GM11168 (cell line): ENCODE measurements around the gene LRWD1.
"Not testable (repeated sequence)": the region's sequence is repeated elsewhere in the genome, so short reads cannot be mapped to it uniquely, and the experiment has no call there.

Source experiments
- in situ Hi-C: fragments of 300-500 bp; cut with MboI; formaldehyde crosslinking; loops from one replicate; pipeline ENCODE4 v1.12.0; 2022; ENCODE audit warnings: low sequenced_read_pairs; ENCODE audit not compliant: unreplicated experiment

Gene LRWD1

DNA sequence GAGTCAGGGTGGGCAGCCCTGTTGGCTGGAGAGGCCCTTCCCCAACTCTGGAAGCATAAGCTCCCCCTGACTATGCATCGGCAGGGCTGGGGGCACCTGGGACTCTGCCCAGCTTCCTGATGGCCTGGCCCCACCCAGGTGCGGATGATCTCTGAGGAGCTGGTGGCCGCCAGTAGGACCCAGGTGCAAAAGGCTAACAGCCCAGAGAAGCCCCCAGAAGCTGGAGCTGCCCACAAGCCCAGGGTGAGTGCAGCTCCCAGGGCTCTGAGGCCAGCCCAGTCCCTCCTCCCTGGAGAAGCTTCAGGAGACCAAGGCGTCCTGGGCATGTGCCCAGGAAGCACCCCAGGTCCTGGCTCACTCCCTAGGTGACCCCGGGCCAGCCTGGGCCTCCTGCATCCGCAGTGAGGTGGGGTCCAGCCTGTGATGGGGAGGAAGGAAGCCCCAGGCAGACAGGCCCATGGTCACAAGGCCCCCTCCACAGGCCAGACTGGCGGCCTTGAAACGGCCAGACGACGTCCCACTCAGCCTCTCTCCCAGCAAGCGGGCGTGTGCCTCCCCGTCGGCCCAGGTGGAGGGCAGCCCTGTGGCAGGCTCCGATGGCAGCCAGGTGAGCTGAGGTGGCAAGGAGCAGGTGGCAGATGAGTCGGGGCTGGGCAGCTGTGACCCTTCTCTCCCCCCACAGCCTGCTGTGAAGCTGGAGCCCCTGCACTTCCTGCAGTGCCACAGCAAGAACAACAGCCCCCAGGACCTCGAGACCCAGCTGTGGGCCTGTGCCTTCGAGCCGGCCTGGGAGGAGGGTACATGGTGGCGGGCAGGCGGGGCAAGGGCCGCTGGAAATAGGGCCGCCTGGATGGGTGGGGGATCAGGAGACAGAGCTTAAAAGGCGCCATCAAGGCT, 3.0 kb downstream of the LRWD1 start:
- in situ Hi-C loops = no loop called here

DNA sequence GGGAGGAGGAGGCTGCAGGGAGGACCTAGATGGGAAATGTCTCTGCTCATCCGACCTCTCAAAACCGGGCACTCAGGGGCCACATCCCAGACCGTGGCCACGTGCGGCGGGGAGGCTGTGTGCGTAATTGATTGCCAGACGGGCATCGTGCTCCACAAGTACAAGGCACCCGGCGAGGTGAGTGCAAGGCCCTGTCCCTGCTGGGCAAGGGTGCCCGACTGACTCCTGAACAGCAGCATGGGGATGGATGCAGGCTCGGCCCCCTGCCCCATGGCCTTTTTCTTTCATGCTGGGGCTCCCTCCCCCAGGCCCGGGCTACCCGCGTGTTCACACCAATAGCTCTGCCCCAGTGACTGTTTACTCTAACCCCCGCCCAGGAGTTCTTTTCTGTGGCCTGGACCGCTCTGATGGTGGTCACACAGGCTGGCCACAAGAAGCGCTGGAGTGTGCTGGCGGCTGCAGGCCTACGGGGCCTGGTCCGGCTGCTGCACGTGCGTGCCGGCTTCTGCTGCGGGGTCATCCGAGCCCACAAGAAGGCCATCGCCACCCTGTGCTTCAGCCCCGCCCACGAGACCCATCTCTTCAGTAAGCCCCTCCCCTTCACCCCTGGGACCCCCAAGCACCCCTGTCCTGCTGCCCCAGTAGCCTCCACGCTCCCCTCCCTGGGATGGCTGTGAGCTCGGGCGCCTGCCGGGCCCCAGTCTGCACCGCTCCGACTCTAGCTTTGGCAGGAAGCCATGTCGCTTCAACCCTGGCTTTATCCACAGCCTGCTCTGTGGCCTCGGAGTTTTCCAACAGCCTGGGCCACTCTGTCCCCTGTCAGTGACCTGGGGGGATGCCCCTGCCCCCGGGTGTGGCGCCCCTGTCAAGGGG, 3.9 kb downstream of the LRWD1 start:
- in situ Hi-C loops = no loop called here

DNA sequence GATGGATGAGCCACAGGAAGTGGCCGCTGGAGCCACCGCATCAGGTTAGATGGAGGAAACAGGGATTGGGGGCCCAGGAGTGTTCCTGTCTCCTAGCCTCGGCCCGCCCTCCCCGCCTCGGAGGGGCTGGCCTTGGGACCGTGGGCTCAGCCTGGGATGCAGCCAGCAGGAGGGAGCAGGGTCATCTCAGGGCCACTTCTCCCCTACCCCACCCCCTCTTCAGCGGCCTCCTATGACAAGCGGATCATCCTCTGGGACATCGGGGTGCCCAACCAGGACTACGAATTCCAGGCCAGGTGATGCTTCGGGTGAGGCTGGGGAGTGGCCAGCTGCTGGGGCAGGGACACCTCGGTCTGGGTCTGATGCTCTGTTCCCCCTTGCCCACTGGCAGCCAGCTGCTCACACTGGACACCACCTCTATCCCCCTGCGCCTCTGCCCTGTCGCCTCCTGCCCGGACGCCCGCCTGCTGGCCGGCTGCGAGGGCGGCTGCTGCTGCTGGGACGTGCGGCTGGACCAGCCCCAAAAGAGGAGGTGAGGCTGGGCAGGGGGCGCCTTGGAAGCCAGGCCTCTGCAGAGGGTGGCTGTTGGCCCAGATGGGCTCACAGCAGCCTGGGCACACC, 4.7 kb downstream of the LRWD1 start:
- in situ Hi-C loops = no loop called here

DNA sequence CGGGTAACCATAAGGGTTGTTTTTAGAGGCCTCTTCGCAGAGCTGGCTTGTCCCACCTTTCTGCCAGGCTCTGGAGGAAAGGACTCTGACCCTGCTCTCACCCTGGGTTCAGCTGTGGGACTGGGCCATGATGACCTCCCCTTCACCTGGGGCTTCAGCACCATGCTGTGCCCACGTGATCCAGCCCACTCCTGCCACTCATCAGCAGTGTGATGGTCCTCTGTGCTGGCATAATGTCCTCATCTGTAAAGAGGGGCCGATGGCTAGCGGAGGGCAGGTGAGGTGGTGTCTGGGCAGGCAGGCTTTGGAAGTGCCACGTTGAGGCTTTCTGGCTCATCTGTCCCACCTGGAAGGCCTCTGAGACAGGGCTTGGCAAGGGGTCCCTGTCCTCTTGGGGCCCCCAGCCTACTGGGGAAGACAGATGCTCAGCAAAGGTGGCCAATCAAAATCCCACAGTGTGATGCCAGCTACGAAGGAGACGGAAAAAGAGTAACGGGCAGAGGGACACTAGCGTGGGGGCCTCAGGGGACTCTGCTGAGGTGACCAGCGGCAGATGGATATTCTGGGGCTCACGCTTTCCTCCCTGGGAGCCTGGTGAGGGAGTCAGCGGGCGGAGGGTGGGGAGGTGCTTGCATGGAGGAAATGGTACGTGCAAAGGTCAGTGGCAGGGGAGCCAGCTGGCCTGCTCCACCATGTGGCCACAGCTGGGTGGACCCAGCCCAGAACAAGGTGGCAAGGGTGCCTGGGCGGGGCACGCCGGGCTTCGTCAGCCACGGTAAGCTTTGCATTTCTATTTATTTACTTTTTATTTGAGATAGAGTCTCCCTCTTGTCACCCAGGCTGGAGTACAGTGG, 5.4 kb downstream of the LRWD1 start:
- in situ Hi-C loops = no loop called here

DNA sequence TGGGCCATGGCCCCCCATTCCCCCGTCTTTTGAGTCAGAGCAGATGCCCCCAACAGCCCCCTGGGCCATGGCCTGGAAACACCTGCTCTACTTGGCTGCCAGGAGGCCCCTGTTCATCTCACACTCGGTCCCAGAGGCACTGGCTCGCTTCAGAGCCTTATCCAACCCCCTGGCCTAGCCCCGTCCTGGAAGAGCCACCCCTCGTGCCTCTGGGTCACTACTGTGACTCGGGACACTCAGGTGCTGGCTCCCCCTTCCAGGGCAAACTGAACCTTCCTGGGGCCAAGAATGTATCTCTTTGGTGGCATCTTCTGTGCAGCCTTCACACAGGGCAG, 7.0 kb downstream of the LRWD1 start:
- in situ Hi-C loops = no loop called here

DNA sequence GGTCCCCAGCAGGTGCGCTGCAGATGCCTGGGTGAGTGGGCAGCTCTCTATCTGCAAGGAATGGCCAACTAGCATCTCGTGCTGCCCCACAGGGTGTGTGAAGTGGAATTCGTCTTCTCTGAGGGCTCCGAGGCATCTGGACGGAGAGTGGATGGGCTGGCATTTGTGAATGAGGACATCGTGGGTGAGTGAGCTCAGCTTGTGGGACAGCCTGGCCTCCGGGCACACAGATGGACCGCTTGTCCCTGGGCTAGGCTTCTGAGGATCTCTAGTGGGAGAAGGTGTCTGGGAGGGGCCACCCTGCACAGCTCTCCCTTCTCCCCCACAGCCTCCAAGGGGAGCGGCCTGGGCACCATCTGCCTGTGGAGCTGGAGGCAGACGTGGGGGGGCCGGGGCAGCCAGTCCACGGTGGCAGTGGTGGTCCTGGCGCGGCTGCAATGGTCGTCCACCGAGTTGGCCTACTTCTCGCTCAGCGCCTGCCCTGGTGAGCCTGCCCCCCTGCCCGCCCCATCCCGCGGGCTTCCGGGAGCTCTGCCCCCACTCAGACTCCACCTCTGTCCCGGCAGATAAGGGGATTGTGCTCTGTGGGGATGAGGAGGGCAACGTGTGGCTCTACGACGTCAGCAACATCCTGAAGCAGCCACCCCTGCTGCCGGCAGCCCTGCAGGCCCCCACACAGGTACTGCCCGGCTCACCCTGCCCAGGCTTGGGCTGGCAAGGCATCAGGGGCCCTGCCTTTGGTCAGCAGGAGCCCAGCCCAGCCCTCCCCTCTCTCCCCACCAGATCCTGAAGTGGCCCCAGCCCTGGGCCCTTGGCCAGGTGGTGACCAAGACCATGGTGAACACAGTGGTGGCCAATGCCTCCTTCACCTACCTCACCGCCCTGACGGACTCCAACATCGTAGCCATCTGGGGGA, 7.6 kb downstream of the LRWD1 start:
- in situ Hi-C loops = no loop called here

DNA sequence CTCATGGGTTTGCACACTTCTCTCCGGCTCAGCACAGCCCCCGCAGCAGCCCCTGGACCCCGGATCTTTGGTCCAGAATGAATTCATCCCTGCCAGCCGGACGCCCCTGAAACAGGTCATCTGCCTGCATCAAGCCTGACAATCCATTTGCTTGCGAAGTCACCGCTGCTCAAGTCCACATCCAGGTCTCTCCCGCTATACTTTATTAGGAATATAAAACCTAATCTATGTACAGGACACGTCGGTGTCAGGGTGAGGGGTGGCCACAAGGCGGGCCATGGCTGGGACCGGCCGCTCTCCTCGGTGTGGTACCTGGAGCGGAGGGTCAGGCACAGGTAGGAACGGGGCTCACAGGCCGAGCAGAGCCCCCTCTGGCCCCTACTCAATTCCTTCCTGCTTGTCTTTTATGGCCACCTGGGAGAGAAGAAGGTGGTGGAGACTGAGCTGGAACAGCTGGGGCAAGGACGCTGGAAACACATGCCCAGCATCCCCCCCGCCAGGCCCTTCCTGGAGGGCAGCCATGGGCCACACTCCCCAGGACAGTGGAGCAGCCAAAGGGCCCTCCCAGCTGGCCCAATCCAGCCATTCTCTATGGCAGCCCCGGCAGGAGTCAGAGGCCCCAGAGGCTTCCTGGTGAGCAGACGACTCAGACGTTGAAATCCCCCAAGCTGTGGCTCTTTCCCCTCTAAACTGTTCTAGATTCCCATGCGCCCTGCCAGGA, 8.6 kb downstream of the LRWD1 start:
- in situ Hi-C loops = no loop called here

DNA sequence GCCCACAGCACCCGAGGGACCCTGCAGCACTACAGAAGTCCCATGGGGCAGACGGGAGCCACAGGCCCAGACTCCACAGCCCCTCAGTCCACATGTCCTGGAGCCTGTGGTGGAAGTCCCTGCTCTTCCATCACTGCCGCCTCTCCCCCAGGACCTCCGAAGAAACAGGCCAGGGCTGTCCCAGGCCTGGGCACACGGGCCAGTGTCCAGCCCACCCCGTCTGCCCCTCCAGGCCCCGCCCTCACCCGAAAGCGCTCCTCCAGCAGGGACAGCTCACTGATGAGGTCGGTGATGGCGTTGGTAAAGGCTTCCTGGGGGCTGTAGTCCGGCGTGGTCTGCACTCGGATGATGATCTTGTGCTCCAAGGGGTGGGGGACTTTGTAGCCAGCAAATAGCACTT, 9.3 kb downstream of the LRWD1 start:
- in situ Hi-C loops = not testable (repeated sequence)

DNA sequence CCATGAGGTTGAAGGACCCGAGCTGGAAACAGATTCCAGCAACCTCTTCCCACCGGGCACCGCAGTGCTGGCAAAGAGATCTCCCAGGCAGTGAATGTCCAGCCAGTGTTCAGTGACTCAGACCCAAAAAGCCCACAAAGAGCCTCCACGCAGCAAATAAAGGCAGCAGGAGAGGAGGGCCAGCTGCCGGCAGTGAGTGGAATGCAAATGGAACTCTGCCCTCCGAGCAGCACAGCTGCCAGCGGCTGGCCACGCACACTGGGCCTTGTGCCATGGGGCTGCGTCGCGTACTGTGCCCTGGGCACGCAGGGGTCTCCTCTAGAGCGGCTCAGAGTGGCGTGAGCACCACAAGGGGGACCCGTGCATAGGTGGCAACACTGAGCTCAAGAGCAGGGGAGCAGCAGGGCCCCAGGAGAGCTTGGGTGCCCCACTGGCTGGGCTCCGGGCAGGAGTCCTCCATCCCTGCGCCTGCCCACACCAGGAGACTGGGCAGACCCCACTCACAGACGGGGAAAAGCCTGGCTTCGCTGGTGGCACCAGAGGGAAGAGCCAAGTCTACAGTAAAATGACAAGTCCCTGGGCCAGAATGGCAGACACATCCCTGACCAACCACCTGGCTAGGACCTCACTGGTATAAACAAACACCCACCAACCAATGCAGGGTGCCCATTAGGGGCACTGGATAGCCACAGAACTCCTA, 10.1 kb downstream of the LRWD1 start:
- in situ Hi-C loops = not testable (repeated sequence)

DNA sequence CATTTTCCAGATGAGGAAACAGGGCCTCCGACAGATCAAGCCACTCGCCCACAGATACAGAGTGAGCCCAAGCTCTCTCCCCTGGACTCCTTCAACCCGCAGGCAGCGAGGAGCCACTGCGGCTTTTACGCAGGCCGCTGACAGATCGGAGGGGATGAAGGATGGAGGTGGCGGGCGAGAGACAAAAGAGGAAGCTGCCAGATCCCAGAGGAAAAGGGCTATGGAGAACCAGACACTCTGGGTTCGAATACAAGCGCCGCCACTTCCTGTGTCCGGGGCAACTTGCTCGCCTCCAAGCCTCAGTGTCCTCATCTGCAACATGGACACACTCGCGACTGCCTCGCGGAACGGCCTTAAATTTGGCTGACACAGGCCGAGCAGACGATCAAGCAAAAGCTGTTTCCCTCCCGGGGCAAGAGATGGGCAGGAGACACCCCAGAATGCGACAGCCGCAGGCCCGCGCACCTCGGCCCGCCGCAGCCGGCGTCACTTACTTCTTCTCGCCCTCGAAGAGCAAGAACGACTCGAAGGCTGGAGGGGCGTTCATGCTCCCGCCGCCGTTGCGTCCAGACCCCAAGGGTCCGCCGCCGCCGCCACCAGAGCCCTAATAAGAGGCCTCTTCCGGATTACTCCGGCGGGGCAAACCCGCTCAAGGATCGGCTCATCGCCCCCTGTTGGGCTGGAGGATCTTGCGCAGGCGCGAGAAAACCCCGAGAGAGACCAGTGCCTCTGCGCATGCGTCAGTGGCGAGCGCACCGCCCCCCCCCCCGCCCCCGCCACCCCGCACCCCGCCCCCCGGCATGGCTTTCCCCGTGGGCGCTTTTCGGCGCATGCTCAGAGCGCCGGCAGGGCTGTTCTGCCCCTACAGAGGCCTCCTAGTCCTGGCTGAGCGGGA, 13.8 kb downstream of the LRWD1 start, which contains the start of gene POLR2J:
Gene POLR2J (minus strand): TSS at position 609 of the 895 bp plus-strand sequence. CDS start 62 bp downstream, at position 547.
- in situ Hi-C loops = not testable (repeated sequence)

DNA sequence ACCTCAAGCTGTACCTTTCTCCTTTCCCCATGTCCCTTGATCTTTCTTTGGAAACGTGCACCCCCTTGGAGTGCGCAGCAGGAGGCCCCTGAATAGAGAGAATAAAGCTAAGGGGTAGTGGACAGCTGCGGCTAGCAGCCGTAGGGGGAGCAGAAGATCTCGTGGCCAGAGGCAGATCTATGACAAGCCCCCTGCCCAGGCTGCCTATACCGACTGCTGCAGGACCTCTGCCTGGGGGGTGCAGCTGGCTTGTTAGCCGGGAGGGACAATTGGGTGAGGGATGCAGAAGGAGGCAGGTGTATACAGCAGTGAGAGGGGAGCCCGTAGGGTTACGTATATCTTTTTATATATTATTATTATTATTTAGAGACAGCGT, 14.4 kb downstream of the LRWD1 start:
- in situ Hi-C loops = not testable (repeated sequence)

DNA sequence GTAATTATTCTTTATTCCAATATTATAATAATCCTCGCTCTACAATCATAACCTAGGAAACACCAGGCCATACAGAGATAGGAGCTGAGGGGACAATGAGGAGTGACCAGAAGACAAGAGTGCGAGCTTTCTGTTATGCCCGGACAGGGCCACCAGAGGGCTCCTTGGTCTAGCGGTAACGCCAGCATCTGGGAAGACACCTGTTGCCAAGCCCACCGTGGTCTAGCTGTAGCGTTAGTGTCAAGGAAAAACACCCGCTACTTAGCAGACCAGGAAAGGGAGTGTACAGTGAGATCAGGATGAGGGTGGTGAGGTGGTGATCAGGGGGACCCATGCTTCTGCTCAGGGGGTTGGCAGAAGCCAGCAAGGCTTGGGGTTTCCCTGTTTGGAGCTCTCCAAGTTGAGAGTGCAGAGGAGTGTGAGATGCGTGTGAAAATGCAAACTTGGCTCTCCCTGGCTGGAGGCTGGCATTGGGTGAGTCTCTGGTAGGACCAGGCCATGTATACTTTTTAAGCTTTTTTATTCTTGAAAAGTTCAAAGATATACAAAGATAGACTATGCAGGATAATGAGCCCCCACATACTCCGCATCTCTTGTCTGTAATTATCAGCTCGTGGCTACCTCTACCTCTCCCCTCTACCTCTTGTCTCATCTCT, 15.3 kb downstream of the LRWD1 start:
- in situ Hi-C loops = not testable (repeated sequence)

DNA sequence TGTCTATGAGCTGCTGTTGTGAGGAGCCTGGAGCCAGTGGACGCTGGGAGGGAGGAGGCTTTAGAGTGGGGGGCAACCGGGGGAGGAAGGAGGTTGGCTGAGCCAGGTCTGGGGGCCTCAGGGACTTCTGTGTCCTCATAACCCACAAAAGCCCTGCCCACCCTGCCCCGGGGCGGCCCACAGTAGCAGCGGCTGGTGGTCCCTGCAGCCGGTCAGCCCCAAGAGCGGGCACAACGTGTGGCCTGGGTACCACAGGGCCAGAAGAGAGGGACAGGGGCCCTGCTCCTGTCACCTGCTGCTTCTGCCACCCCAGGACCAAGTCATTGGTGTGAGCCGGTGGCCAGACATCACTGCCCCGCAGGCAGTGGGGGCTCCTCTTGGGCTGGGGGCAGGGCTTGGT, 17.2 kb downstream of the LRWD1 start:
- in situ Hi-C loops = not testable (repeated sequence)

DNA sequence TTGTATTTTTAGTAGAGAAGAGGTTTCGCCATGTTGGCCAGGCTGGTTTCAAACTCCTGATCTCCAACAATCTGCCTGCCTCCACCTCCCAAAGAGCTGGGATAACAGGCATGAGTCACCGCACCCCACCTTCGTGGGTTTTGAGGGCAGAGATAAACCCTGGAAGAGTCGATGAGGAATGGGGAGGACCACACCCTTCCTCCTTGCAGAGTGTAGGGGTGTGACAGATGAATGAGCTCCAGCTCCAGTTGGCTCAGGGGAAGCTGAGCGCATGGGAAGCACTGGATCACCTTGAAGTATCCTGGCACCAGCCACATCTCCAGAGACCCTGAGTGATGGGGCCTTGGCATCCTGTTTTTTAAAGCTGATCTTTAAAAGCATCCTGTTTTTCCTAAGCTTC, 19.5 kb downstream of the LRWD1 start:
- in situ Hi-C loops = not testable (repeated sequence)

DNA sequence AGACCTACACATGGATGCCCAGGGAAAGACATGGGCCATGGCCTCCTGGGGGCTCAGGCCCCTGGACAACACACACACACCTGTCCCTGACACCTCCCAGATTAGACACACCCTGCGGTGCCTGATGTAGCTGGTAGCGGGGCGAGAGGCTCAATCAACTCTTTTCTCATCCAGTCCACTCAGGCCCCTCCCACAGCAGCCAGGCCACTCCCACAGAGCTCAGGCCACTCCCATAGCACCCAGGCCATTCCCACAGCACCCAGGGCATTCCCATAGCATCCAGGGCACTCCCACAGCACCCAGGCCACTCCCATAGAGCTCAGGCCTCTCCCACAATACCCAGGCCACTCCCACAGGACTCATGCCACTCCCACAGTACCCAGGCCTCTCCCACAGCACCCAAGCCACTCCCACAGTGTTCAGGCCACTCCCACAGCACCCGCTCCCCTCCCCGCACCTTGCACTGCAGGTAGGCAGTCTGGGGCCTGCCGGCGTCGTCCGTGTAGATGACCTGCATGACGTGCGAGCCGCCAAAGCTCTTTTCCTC, 25.8 kb downstream of the LRWD1 start:
- in situ Hi-C loops = not testable (repeated sequence)
